Upper lobe of right lung (tissue), 1 donor: ENCODE results near the gene PDC. TPM values are rescaled to one million over a fixed set of nuclear protein-coding genes. Genes with fewer than 3 reads are reported as not detected.
"Not testable (repeated sequence)": the region's sequence is repeated elsewhere in the genome, so short reads cannot be mapped to it uniquely, and the experiment has no call there.

Experiments used
- ATAC-seq: fragments of 200-7000 bp; cut with Tn5 transposase; one replicate; pipeline ENCODE4 v1.9.1; 2020; ENCODE audit warnings: mild to moderate bottlenecking, moderate library complexity
- DNase-seq: peaks from one replicate; pipeline ENCODE4 v3.0.0-alpha.2; 2020
- H3K27ac ChIP-seq: fragments of 200-600 bp; one replicate; pipeline ENCODE4 v1.8.0; 2022
- H3K27me3 ChIP-seq: fragments of 200-600 bp; one replicate; pipeline ENCODE4 v1.8.0; 2022; ENCODE audit warnings: mild to moderate bottlenecking
- H3K36me3 ChIP-seq: fragments of 200-600 bp; one replicate; pipeline ENCODE4 v1.8.0; 2022
- H3K4me1 ChIP-seq: fragments of 200-600 bp; one replicate; pipeline ENCODE4 v1.8.0; 2022
- H3K4me3 ChIP-seq: fragments of 200-600 bp; one replicate; pipeline ENCODE4 v1.8.0; 2022; ENCODE audit warnings: mild to moderate bottlenecking
- H3K9me3 ChIP-seq: fragments of 200-600 bp; one replicate; pipeline ENCODE4 v1.8.0; 2022
- CTCF ChIP-seq: fragments of 200-600 bp; IDR thresholded peaks from one replicate; pipeline ENCODE4 v1.8.0; 2022; ENCODE audit warnings: antibody characterized with exemption
- intact Hi-C: fragments of 100-400 bp; cut with DNase I; formaldehyde crosslinking; loops from one replicate; pipeline ENCODE4 v1.11.0; 2022
- total RNA-seq: library from RNA; stranded (reverse); fragmentation: NEBNext Ultra II Directional; extraction: Animal tissue kit (Norgen Biotek cat#: 25700); gene quantifications from one replicate; pipeline ENCODE4 v1.2.1, GENCODE V29; 2021
- donor health status: DM: no; HTN: yes; CAD: no; lungs with severe emphysema.

The PDC gene
- total RNA-seq, 1 donor from 2014 or later, result not detected

GRCh38 chr1:186418503-186418902 lies 42.4 kb downstream of the PDC start:
- no peak for DNase-seq
- Histone ChIP-seq H3K4me1 (no peaks in the 10 kb centered on the region), H3K9me3 (no peaks in the 10 kb centered on the region), H3K27me3 (no peaks in the 10 kb centered on the region), H3K36me3 (peaks cover 26% of the 10 kb centered on the region), H3K4me3 (no peak overlapping the region), H3K27ac (no peak overlapping the region)
- TF ChIP-seq CTCF, result no peak
- no peak for ATAC-seq
- intact Hi-C loops, result no loop called here

- no peak for ATAC-seq
- DNase-seq, result no peak
- no peaks in the 10 kb centered on the region for H3K27me3 ChIP-seq
- H3K4me1 ChIP-seq, result no peaks in the 10 kb centered on the region
- intact Hi-C loops, result no loop called here
- no peak overlapping the region for H3K27ac ChIP-seq
- H3K36me3 ChIP-seq, result peaks cover 34% of the 10 kb centered on the region
- no peaks in the 10 kb centered on the region for H3K9me3 ChIP-seq
- no peak for TF ChIP-seq CTCF
- no peak overlapping the region for H3K4me3 ChIP-seq
Observed at GRCh38 chr1:186413319-186413718, 47.6 kb downstream of the PDC start.

- H3K27me3 ChIP-seq, result no peaks in the 10 kb centered on the region
- no peak overlapping the region for H3K27ac ChIP-seq
- ATAC-seq (no peak), DNase-seq (no peak)
- intact Hi-C loops, result no loop called here
- no peaks in the 10 kb centered on the region for H3K4me1 ChIP-seq
- H3K36me3 ChIP-seq, result peaks cover 68% of the 10 kb centered on the region
- H3K4me3 ChIP-seq, result no peak overlapping the region
- no peak for TF ChIP-seq CTCF
- no peaks in the 10 kb centered on the region for H3K9me3 ChIP-seq
Observed at GRCh38 chr1:186409091-186409490, 51.8 kb downstream of the PDC start.

GRCh38 chr1:186404454-186405051 lies 56.4 kb downstream of the PDC start:
- DNase-seq, result no peak
- H3K27ac ChIP-seq, result no peak overlapping the region
- no peaks in the 10 kb centered on the region for H3K9me3 ChIP-seq
- H3K4me1 ChIP-seq, result no peaks in the 10 kb centered on the region
- H3K36me3 ChIP-seq, result peaks cover 57% of the 10 kb centered on the region
- intact Hi-C loops, result no loop called here
- ATAC-seq, result peak; percentile 73
- peak; percentile 65 for TF ChIP-seq CTCF
- H3K27me3 ChIP-seq, result no peaks in the 10 kb centered on the region
- no peak overlapping the region for H3K4me3 ChIP-seq

- ATAC-seq (no peak), DNase-seq (no peak)
- Histone ChIP-seq H3K27me3 (no peaks in the 10 kb centered on the region), H3K4me3 (no peak overlapping the region), H3K4me1 (no peaks in the 10 kb centered on the region), H3K27ac (no peak overlapping the region), H3K9me3 (no peaks in the 10 kb centered on the region), H3K36me3 (peaks cover 60% of the 10 kb centered on the region)
- intact Hi-C loops, result no loop called here
- no peak for TF ChIP-seq CTCF
Observed at GRCh38 chr1:186403632-186404031, 57.3 kb downstream of the PDC start.

- ATAC-seq, H3K4me1 ChIP-seq, DNase-seq, H3K4me3 ChIP-seq, H3K27ac ChIP-seq, intact Hi-C loops, H3K27me3 ChIP-seq, H3K9me3 ChIP-seq: not testable (repeated sequence)
- H3K36me3 ChIP-seq, result peaks cover 55% of the 10 kb centered on the region
Observed at GRCh38 chr1:186401446-186401845, 59.5 kb downstream of the PDC start.

Other genes starting within 250 kb of the PDC start
- gene PRG4, start 164.8 kb downstream of the PDC start, total RNA-seq, result 47.8 TPM
- 83.4 TPM for gene TPR, start 85.9 kb downstream of the PDC start, total RNA-seq
- gene ODR4, start 85.3 kb downstream of the PDC start, total RNA-seq, result 21.6 TPM
- gene PTGS2, start 219.3 kb upstream of the PDC start, total RNA-seq, result 30.4 TPM